ENCODE measurements around the gene PFDN4.

DNA sequence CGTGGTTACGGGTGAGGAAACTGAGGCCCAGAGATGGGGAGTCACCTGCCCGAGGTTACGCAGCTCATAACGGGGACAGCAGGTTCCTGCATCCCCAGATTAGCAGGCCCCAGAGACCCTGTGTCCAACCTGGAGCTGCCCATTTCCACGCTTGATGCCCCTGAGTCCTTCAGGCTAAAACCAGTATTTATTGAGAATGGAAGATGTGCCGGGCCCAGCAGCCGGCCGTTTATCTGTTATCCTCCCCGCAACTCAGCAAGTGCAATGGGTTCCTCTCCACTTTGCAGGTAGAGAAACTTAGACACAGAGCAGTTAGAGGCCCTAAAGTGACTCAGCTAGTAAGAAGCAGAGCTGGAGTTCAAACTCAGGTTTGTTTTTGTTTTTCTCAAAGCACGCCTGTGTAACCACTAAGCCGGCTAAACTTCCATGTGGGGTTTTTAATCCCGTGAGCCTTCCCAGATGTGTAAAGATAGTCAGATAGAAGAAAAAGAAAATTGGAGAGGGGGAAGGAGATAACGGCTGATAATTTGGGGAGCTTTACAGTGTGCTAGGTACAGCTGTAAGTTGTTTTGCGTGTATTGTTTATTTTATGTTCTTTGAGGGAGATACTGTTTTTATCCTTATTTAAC, 775 bp downstream of the PFDN4 start:
- TF ChIP-seq, protein P1, sequence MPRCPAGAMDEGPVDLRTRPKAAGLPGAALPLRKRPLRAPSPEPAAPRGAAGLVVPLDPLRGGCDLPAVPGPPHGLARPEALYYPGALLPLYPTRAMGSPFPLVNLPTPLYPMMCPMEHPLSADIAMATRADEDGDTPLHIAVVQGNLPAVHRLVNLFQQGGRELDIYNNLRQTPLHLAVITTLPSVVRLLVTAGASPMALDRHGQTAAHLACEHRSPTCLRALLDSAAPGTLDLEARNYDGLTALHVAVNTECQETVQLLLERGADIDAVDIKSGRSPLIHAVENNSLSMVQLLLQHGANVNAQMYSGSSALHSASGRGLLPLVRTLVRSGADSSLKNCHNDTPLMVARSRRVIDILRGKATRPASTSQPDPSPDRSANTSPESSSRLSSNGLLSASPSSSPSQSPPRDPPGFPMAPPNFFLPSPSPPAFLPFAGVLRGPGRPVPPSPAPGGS (IDR thresholded peaks at IDR 0.05), result no peak
- TF ChIP-seq, protein P2, sequence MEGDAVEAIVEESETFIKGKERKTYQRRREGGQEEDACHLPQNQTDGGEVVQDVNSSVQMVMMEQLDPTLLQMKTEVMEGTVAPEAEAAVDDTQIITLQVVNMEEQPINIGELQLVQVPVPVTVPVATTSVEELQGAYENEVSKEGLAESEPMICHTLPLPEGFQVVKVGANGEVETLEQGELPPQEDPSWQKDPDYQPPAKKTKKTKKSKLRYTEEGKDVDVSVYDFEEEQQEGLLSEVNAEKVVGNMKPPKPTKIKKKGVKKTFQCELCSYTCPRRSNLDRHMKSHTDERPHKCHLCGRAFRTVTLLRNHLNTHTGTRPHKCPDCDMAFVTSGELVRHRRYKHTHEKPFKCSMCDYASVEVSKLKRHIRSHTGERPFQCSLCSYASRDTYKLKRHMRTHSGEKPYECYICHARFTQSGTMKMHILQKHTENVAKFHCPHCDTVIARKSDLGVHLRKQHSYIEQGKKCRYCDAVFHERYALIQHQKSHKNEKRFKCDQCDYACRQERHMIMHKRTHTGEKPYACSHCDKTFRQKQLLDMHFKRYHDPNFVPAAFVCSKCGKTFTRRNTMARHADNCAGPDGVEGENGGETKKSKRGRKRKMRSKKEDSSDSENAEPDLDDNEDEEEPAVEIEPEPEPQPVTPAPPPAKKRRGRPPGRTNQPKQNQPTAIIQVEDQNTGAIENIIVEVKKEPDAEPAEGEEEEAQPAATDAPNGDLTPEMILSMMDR (IDR thresholded peaks at IDR 0.05), result no peak
- TF ChIP-seq ZSCAN20 (CRISPR knock-in tag; IDR thresholded peaks at IDR 0.05), result no peak
- no peak for TF ChIP-seq CHD2 (IDR thresholded peaks at IDR 0.05; ENCODE audit: low read length, partially characterized antibody)
- TF ChIP-seq NPAS2 (CRISPR knock-in tag; IDR thresholded peaks at IDR 0.05; ENCODE audit: borderline replicate concordance), result no peak
- TF ChIP-seq HDAC2 (IDR thresholded peaks at IDR 0.05), result no peak
- no peak for TF ChIP-seq POLR2A (IDR thresholded peaks at IDR 0.05; ENCODE audit: low read length)
- TF ChIP-seq RAD21 (conservative IDR thresholded peaks at IDR 0.05 in 1 of 2, IDR thresholded peaks at IDR 0.05 in 1 of 2), result no peak
- TF ChIP-seq NR3C1 (IDR thresholded peaks at IDR 0.05), result no peak
- no peak for TF ChIP-seq MAFK (IDR thresholded peaks at IDR 0.05; ENCODE audit: partially characterized antibody)
- no peak for TF ChIP-seq NFE2L2 (conservative IDR thresholded peaks at IDR 0.05; ENCODE audit: low read length)
- TF ChIP-seq, protein P3, sequence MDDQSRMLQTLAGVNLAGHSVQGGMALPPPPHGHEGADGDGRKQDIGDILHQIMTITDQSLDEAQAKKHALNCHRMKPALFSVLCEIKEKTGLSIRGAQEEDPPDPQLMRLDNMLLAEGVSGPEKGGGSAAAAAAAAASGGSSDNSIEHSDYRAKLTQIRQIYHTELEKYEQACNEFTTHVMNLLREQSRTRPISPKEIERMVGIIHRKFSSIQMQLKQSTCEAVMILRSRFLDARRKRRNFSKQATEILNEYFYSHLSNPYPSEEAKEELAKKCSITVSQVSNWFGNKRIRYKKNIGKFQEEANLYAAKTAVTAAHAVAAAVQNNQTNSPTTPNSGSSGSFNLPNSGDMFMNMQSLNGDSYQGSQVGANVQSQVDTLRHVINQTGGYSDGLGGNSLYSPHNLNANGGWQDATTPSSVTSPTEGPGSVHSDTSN (IDR thresholded peaks at IDR 0.05), result no peak
- no peak for TF ChIP-seq EHMT2 (IDR thresholded peaks at IDR 0.05; ENCODE audit: low read depth)
- TF ChIP-seq EP300 (IDR thresholded peaks at IDR 0.05), result no peak

Data from A549 (cell line).